Measurements from ENCODE around the gene GPATCH1. TPM values are rescaled to one million over a fixed set of nuclear protein-coding genes. Genes with fewer than 3 reads are reported as not detected.
"Not testable (repeated sequence)": the region's sequence is repeated elsewhere in the genome, so short reads cannot be mapped to it uniquely, and the experiment has no call there.

The GPATCH1 gene, protein sequence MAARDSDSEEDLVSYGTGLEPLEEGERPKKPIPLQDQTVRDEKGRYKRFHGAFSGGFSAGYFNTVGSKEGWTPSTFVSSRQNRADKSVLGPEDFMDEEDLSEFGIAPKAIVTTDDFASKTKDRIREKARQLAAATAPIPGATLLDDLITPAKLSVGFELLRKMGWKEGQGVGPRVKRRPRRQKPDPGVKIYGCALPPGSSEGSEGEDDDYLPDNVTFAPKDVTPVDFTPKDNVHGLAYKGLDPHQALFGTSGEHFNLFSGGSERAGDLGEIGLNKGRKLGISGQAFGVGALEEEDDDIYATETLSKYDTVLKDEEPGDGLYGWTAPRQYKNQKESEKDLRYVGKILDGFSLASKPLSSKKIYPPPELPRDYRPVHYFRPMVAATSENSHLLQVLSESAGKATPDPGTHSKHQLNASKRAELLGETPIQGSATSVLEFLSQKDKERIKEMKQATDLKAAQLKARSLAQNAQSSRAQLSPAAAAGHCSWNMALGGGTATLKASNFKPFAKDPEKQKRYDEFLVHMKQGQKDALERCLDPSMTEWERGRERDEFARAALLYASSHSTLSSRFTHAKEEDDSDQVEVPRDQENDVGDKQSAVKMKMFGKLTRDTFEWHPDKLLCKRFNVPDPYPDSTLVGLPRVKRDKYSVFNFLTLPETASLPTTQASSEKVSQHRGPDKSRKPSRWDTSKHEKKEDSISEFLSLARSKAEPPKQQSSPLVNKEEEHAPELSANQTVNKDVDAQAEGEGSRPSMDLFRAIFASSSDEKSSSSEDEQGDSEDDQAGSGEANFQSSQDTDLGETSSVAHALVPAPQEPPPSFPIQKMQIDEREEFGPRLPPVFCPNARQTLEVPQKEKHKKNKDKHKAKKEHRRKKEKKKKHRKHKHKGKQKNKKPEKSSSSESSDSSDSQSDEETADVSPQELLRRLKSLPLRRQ
- total RNA-seq = 6.4 TPM

DNA sequence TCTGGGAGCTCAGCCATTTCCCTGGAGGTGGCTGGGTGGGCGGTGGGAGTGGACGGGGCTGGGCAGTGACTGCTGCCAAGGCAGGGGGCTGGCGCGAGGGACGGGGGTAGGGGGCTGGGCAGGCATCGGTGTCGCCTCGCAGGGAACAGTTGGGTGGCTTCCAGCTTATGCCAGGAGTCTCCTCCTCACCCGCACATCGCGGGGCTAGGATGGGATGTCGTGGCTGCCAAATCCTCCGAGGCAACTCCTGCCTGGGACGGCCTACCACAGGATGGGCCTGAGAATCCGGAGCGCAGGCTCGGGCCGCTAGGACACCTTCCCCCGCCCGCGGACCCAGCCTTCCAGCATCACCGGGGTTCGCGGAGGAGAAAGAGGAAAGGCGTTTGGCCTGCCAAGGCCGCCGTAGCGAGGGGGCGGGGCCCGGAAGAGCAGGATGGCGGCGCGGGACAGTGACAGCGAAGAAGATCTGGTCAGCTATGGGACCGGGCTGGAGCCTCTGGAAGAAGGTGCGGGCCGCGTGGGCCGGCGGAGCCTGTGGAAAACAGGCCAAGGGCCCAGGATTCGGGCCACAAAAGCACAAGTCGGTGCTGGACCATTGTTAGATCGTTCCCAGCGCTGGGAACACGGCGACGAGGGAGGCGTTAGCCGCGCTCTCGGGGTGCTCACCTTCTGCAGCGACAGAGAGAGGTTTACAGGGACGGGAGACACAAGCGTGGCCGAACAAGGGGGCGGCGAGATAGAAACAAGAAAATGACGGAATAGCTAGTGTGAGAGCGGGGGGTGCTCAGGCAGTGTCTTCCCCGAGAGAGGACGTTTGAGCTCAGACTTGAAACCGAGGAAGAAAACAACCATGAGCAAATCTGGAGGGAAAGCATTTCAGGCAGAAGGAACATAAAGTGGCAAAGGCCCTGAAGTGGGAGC is at the start of gene GPATCH1:
Gene GPATCH1, plus strand, starts transcription at position 421 of the 921 bp plus-strand sequence. Its CDS starts 13 bp downstream, at position 434.
- DNase-seq = peak; percentile 53

DNA sequence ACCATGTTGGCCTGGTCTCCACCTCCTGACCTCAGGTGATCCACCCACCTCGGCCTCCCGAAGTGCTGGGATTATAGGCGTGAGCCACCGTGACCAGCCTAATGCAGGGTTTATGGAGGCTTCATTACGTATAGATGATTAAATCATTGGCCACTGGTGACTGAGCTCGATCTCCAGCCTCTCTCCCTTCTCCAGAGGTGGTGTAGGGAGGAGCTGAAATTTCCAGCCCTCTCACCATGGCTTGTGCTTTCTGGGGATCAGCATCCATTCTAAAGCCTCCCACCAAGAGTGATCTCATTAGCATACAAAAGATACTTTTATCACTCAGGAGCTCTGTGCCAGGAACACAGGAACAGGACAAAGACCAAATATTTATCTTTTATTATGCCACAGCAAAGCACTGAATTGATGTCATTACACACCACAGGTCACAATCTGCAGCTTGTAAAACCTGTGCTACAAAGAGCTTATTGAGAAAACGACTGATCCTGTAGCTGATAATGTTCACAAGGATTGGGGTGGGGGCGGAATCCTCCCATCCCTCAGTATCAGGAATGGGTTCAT is 48.7 kb upstream of the GPATCH1 start:
- no peak for DNase-seq

DNA sequence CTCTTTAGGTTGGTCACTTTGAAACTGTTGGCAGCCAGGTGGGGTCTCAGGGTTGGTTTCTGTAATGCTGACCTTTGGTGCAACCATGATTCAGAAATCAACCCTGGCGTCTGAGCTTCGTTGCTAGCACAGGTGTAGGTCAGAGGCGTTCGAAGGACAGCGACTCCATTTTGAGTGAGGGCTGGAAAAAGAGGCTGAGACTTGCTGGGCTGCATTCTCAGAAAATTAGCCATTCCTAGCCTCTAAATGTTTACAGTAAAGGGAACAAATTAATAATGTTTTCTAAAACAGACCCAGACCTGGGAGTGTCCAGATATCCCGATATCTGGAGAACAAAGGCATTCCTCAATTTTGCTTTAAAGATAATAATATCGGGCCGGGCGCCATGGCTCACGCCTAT is 45.5 kb upstream of the GPATCH1 start:
- no peak for DNase-seq

DNA sequence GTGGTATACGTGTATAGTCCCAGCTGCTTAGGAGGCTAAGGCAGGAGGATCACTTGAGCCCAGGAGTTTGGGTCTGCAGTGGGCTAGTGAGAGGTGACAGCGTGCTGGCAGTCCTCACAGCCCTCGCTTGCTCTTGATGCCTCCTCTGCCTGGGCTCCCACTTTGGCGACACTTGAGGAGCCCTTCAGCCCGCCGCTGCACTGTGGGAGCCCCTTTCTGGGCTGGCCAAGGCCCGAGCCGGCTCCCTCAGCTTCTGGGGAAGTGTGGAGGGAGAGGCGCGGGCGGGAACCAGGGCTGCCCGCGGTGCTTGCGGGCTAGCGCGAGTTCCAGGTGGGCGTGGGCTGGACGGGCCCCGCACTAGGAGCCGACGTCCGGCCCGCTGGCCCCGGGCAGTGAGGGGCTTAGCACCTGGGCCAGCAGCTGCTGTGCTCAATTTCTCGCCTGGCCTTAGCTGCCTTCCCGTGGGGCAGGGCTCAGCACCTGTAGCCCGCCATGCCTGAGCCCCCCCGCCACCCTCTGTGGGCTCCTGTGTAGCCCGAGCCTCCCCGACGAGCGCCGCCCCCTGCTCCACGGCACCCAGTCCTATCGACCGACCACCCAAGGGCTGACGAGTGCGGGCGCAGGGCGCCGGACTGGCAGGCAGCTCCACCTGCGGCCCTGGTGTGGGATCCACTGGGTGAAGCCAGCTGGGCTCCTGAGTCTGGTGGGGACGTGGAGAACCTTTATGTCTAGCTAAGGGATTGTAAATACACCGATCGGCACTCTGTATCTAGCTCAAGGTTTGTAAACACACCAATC is 44.4 kb upstream of the GPATCH1 start:
- DNase-seq = not testable (repeated sequence)

- DNase-seq = not testable (repeated sequence)
These were observed 43.6 kb upstream of the GPATCH1 start for GRCh38 chr19:33037168-33038025.

DNA sequence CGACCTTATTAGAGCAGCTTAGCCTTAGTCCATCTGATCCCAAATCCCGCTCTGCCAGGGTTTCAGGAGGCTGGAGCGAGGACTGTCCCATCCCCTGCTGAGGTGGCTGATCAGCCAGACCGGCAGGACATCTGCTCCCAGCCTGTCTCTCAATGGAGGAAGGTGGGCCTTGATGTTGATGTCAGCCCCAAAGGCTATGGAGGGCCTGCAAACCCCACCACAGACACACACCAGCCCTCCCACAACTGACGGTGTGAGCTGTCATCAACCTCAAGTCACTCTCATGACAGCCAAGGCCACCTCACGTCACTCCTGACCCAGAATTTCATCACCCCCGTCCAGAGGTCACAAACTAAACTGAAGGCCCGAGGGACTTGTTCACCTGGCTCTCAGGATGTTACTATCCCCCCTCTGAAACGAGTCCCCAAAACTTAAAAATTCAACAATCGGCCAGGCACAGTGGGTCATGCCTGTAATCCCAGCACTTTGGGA is 41.8 kb upstream of the GPATCH1 start:
- DNase-seq = no peak

DNA sequence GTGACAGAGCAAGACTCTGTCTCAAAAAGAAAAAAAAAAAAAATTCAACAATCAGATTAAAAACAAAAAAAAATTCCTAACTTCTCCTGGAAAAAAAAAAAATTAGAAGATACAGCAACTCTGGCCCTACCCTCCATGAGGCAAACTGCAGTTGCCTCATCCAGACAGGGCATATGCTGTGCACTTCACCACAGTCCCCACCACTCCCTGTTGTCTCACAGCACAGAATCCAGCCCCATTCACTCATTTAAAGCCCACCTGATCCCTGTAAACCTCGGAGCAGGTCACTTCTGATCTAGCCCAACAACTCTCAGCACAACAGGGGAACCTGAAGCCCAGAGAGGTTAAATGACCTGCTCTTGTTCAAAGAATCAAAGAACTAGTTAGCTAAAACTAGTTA is 41.2 kb upstream of the GPATCH1 start:
- no peak for DNase-seq

GRCh38 chr19:33040994-33041827 is 39.8 kb upstream of the GPATCH1 start:
- no peak for DNase-seq

GRCh38 chr19:33041828-33042160 is 39.2 kb upstream of the GPATCH1 start:
- DNase-seq = not testable (repeated sequence)

DNA sequence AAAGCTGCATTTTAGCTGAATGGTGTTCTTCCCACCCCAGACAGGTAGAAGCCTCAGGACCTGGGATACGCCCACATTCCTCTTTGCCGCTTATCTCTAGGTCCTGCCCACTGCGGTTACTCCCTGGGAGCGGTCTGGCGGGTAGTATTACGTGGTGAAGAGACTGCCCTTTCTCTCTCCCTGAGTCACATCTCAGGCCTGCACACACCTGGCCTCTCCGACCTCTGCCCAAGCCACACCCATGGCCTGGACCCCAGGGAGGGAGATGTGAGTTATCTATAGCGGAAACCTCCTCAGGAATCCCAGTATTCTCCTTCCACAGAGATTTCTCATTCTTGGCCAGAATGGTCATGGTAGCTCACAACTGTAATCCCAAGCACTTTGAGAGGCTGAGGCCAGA is 33.6 kb upstream of the GPATCH1 start:
- DNase-seq = no peak

DNA sequence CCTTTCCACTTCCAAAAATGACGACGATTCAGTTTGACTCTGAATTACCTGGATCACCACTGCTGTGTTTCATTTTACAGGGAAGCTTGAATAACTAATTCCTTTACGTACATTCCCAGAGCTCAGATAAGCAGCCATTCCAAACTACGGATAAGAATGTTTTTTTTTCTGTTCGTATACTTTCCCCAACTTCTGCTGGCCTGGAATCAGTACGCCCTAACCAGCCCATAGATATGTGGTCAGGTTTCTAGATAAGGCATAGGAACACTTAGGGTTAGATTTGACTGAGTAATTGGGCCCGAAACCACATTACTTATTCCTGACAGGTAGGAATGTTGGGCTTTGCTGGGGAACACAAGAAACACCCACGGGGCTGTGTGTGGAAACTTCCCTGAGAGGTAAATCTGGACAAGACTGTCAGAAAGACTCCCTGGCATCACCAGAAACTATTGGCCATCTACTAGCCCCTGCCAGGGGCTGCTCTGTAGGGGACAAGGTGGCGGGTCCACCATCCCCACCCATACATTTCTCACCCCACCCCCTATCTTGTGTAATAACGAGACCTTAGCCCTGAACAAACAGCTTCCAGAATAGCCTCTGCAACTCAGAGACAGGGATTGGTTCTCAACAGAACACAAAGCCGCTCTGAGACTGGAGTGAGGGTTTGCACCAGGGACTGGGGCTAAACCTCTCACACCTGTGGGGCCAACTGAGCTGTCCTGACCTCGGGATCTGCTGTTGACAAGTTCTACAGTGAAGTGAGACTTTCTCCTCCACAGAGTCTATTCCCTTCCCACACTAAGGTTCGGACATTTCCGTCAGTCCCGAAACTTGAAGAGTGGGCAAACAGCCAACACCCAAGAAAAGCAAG is 31.9 kb upstream of the GPATCH1 start:
- no peak for DNase-seq

DNA sequence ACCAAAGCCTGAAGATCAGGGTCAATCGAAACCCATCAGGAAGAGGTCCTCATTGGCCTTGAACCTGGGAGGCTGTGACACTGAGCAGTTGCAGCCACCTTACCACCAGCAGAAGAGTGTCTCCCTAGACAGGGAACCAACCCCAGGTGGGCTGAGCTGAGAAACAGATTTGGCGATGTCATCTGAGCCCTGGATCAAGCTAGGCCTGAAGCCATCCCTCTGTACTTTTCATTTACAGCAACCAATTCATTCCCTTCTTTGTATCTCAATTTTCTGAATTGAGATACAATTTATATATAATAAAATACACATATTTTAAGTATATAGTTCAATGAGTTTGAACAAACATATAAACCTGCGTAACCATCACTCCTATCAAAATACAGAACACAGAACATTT is 30.9 kb upstream of the GPATCH1 start:
- DNase-seq = no peak

DNA sequence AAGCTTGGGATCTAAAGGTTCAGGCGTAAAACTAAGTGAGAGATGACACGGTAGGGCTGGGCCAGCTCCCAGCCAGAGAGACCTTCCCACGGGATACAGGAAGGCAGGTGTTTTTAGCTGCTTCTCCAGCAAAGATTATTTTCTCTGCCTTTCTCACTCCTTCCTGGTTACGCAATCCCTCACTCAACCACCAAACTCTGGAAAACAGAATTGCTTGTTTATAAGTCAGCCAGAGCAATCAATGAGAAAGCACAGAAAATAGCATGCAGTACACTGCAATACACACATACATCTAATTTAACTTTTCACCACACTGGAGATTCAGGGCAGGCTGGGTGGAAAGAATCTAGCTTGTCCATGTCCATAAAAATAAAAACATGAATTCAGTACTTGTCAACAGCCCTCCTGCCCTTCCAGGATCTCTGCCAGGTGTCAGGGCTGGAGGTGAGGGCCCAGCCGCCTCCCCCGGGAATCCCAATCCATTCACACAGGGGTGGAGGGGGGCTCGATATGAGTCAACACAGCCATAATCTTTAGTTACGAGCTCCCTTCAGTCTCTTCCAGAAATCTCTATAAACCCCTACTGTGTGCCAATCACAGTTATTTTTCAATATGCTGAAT is 28.5 kb upstream of the GPATCH1 start:
- no peak for DNase-seq

DNA sequence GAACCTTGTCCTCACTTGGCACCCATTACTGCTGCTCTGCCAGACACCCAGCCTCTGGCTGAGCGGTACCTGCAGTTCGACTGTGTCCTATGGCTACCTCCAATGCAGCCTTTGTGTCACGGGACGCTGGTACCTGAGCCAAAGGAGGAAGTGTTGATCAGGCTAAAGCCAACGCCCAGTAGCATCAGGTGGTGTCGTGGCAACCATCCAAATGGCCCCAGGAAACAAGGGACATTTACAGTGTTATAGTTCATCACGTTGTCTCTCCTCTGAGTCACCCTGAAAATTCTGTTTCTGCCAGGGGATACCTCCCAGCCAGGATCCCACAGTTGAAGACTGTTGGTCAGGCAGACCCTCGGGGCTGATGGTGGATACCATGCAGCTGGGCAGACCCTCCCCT is 26.4 kb upstream of the GPATCH1 start:
- DNase-seq = no peak

GRCh38 chr19:33055718-33056117 is 25.3 kb upstream of the GPATCH1 start:
- no peak for DNase-seq

DNA sequence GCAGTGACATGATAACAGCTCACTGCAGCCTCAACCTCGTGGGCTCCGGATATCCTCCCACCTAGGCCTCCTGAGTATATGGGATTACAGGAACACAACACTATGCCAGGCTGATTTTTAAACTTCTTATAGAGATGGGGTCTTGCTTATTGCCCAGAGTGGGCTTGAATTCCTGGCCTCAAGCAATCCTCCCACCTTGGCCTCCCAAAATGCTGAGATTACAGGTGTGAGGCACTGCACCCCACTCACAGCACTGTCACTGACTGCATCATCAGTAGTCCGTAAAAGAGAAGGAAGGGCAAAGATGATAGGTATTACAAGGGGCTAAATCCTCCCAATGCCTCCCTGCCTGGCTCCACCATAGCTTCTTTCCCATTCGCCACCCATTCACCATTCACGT is 20.4 kb upstream of the GPATCH1 start:
- no peak for DNase-seq

- DNase-seq = no peak
These were observed 18.1 kb upstream of the GPATCH1 start for GRCh38 chr19:33062902-33063301.
